Measurements from ENCODE around the gene IPO5. TPM values are rescaled to one million over a fixed set of nuclear protein-coding genes. Genes with fewer than 3 reads are reported as not detected.
"Not testable (repeated sequence)": the region's sequence is repeated elsewhere in the genome, so short reads cannot be mapped to it uniquely, and the experiment has no call there.

The IPO5 gene
- total RNA-seq, 1 experiment from 2014 or later, result 342 TPM

- no peak overlapping the region for H4K91ac ChIP-seq (ENCODE audit: insufficient read length, low read depth, low read length)
- no peaks in the 10 kb centered on the region for H3K27me3 Mint-ChIP-seq (ENCODE audit: low read depth)
These were observed 81.9 kb downstream of the IPO5 start for GRCh38 chr13:98035373-98035772.

DNA sequence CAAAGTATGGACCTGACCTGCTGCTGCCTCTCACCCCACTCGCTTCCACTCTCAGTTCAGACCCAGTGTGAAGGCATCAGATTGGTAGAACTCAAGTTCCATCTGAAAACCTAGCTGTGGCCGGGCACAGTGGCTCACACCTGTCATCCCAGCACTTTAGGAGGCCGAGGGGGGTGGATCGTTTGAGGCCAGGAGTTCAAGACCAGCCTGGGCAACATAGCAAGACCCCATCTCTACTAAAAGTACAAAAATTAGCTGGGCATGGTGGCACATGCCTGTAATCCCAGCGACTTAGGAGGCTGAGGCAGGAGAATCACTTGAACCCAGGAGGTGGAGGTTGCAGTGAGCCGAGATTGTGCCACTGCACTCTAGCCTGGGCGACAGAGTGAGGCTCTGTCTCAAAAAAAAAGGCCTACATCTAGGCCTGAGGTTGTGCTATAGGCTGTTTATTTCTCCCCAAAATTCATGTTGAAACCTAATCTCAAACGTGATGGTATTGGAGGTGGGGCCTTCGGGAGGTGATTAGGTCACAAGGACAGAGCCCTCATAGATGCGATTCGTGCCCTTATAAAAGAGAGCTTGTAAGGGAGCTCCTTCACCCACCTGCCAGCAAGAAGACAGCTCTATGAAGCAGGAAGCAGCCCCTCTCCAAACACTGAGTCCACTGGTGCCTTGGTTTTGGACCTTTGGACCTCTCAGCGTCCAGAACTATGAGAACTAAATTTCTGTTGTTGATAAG, 83.3 kb downstream of the IPO5 start:
- H3K56ac ChIP-seq (ENCODE audit: insufficient read length, low read depth, low read length); H3K9me3 Mint-ChIP-seq; H3K4me1 ChIP-seq (ENCODE audit: insufficient read depth, low read length); H3K27ac ChIP-seq (ENCODE audit: insufficient read length, low read depth, low read length); H2BK12ac ChIP-seq (ENCODE audit: insufficient read length, low read depth, low read length); H3K27me3 ChIP-seq (ENCODE audit: insufficient read depth, low read length); H4K5ac ChIP-seq (ENCODE audit: insufficient read length, low read depth, low read length); H2AK5ac ChIP-seq (ENCODE audit: insufficient read length, low read length); H3K9ac ChIP-seq (ENCODE audit: extremely low read depth, insufficient read length, low read length); H2BK5ac ChIP-seq (ENCODE audit: insufficient read length, low read length); H4K20me1 ChIP-seq (ENCODE audit: control insufficient read depth, insufficient read depth, insufficient read length); H4K8ac ChIP-seq (replicated peaks; ENCODE audit: insufficient read length, low read depth, low read length); H2BK120ac ChIP-seq (ENCODE audit: low read depth, low read length, poor library complexity, severe bottlenecking); H2BK20ac ChIP-seq (ENCODE audit: low read depth, low read length, poor library complexity, severe bottlenecking); H3K27me3 Mint-ChIP-seq (ENCODE audit: low read depth); H3K36me3 Mint-ChIP-seq (ENCODE audit: insufficient read depth in 1 of 3, low read depth in 3 of 3); H3K14ac ChIP-seq (ENCODE audit: insufficient read depth, low read length); H2AFZ ChIP-seq (ENCODE audit: low read length); H3K79me2 ChIP-seq (ENCODE audit: insufficient read depth, low read length); H3K4me2 ChIP-seq (ENCODE audit: insufficient read depth, insufficient read length, low read length); H3K9me3 ChIP-seq (ENCODE audit: control insufficient read depth, low read depth, low read length); DNase-seq; H3K4ac ChIP-seq (ENCODE audit: low read depth, low read length); H3K4me3 Mint-ChIP-seq; H3K23me2 ChIP-seq (ENCODE audit: insufficient read length, low read depth, low read length, poor library complexity, severe bottlenecking); H3K79me1 ChIP-seq (ENCODE audit: insufficient read depth, low read depth, low read length, poor library complexity, severe bottlenecking); H3K23ac ChIP-seq (ENCODE audit: insufficient read length, low read depth, low read length); H2BK15ac ChIP-seq (ENCODE audit: low read depth, low read length); H3T11ph ChIP-seq (ENCODE audit: low read length); H4K91ac ChIP-seq (ENCODE audit: insufficient read length, low read depth, low read length); H3K27ac Mint-ChIP-seq; H3K18ac ChIP-seq (ENCODE audit: insufficient read length, low read depth, low read length): not testable (repeated sequence)
- no CpG with 5 or more reads among the region's 12 CpGs for WGBS (ENCODE audit: extremely low coverage, insufficient read length, low lambda C conversion rate)
- peaks cover 4 to 12% of the 10 kb centered on the region in 2 experiments for H3K4me1 Mint-ChIP-seq

More at GRCh38 chr13:98035373-98035772, 81.9 kb downstream of the IPO5 start:
- Histone ChIP-seq H3K79me1 (ENCODE audit: insufficient read depth, low read depth, low read length, poor library complexity, severe bottlenecking) (no peaks in the 10 kb centered on the region), H2BK15ac (ENCODE audit: low read depth, low read length) (no peak overlapping the region), H4K20me1 (ENCODE audit: control insufficient read depth, insufficient read depth, insufficient read length) (no peaks in the 10 kb centered on the region), H3K79me2 (ENCODE audit: insufficient read depth, low read length) (no peaks in the 10 kb centered on the region), H3K4me2 (ENCODE audit: insufficient read depth, insufficient read length, low read length) (no peak overlapping the region), H4K8ac (replicated peaks; ENCODE audit: insufficient read length, low read depth, low read length) (no peak overlapping the region), H2BK5ac (ENCODE audit: insufficient read length, low read length) (no peak overlapping the region), H3K14ac (ENCODE audit: insufficient read depth, low read length) (no peak overlapping the region), H3K27me3 (ENCODE audit: insufficient read depth, low read length) (no peaks in the 10 kb centered on the region), H3K4me1 (ENCODE audit: insufficient read depth, low read length) (no peaks in the 10 kb centered on the region), H3T11ph (ENCODE audit: low read length) (no peak overlapping the region), H3K27ac (ENCODE audit: insufficient read length, low read depth, low read length) (no peak overlapping the region), H3K18ac (ENCODE audit: insufficient read length, low read depth, low read length) (no peak overlapping the region), H2BK12ac (ENCODE audit: insufficient read length, low read depth, low read length) (no peak overlapping the region), H3K4ac (ENCODE audit: low read depth, low read length) (no peak overlapping the region), H2BK20ac (ENCODE audit: low read depth, low read length, poor library complexity, severe bottlenecking) (no peak overlapping the region), H3K56ac (ENCODE audit: insufficient read length, low read depth, low read length) (no peak overlapping the region), H3K23me2 (ENCODE audit: insufficient read length, low read depth, low read length, poor library complexity, severe bottlenecking) (no peaks in the 10 kb centered on the region), H2BK120ac (ENCODE audit: low read depth, low read length, poor library complexity, severe bottlenecking) (no peak overlapping the region), H3K23ac (ENCODE audit: insufficient read length, low read depth, low read length) (no peak overlapping the region), H2AFZ (ENCODE audit: low read length) (no peak overlapping the region), H2AK5ac (ENCODE audit: insufficient read length, low read length) (no peak overlapping the region), H3K9ac (ENCODE audit: extremely low read depth, insufficient read length, low read length) (no peak overlapping the region), H4K5ac (ENCODE audit: insufficient read length, low read depth, low read length) (no peak overlapping the region), H3K9me3 (ENCODE audit: control insufficient read depth, low read depth, low read length) (no peaks in the 10 kb centered on the region)
- no CpG with 5 or more reads among the region's 5 CpGs for WGBS (ENCODE audit: extremely low coverage, insufficient read length, low lambda C conversion rate)
- H3K9me3 Mint-ChIP-seq, result no peaks in the 10 kb centered on the region
- TF ChIP-seq, protein P1, sequence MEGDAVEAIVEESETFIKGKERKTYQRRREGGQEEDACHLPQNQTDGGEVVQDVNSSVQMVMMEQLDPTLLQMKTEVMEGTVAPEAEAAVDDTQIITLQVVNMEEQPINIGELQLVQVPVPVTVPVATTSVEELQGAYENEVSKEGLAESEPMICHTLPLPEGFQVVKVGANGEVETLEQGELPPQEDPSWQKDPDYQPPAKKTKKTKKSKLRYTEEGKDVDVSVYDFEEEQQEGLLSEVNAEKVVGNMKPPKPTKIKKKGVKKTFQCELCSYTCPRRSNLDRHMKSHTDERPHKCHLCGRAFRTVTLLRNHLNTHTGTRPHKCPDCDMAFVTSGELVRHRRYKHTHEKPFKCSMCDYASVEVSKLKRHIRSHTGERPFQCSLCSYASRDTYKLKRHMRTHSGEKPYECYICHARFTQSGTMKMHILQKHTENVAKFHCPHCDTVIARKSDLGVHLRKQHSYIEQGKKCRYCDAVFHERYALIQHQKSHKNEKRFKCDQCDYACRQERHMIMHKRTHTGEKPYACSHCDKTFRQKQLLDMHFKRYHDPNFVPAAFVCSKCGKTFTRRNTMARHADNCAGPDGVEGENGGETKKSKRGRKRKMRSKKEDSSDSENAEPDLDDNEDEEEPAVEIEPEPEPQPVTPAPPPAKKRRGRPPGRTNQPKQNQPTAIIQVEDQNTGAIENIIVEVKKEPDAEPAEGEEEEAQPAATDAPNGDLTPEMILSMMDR (conservative IDR thresholded peaks at IDR 0.05), result no peak
- H3K27ac Mint-ChIP-seq, result no peak overlapping the region
- no peak for DNase-seq
- H3K36me3 Mint-ChIP-seq (ENCODE audit: insufficient read depth in 1 of 3, low read depth in 3 of 3), result no peaks in the 10 kb centered on the region
- H3K4me1 Mint-ChIP-seq, result peaks cover 4 to 10% of the 10 kb centered on the region in 2 experiments
- no peak overlapping the region for H3K4me3 Mint-ChIP-seq

All from H9 (cell line).